SH-SY5Y (cell line): Measurements from ENCODE around the gene IRF8.

Experiments used
- GATA2 ChIP-seq: IDR thresholded peaks from 2 replicates; pipeline ENCODE4 v1.6.1; 2011; ENCODE audit warnings: mild to moderate bottlenecking, low read depth, low read length
- GATA3 ChIP-seq: IDR thresholded peaks from 2 replicates; pipeline ENCODE4 v1.6.1; 2011; ENCODE audit warnings: low read depth, mild to moderate bottlenecking, low read length, moderate library complexity

IRF8 gene

DNA sequence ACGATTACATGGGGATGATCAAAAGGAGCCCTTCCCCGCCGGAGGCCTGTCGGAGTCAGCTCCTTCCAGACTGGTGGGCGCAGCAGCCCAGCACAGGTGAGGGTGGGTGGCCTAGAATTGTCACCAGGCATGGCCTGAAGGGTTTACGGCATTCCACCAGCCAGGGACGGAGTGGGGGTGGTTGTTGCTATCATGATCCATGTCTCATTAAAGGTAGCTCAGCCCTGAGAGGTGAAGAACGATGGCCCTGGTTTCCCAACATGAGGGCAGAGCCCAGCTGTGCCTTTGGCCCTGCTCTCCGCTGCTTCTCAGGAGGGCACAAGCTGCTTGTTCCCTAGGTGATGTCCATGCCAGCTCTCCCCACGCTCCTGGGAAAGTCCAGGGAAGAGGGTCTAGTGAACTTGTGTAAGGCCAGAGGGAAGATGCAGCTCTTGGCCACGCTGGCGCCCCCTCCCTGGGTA, 14.2 kb downstream of the IRF8 start:
- TF ChIP-seq GATA2 (no peak), GATA3 (no peak)

DNA sequence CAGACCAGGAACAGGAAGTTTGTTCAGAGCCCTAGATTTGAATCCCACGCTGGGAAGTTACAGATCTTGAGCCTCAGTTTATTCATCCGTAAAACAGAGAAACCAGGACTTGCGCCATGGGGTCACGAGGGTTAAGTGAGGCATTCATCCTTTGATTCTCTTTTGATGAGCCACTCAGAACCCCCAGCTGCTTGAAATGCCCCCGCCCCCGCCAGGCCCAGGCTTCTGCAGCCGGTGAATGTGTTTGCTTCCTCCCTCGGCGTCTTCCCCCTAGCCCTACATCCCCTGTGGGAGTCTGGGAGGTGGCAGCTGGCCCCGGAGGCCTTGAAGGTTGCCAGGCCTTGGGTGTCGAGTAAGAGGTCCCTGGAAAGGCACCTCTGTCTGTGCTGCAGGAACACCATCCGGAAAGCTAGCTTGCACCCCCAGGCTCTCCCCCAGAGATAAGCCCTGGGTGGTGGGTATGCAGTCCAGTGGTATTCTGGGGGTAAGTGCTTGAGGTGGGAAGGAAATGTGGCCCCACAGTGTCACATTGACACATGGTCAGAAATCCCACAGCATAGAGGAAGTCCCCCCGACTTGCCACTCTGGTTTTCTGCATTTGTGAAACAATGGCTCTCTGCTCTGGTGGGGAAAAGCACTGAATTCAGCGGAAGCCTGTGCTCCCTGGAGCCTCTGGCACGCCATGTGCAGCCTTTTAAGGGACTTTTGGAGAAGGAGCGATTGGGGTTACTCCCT, 14.9 kb downstream of the IRF8 start:
- TF ChIP-seq GATA3: no peak
- no peak for TF ChIP-seq GATA2

DNA sequence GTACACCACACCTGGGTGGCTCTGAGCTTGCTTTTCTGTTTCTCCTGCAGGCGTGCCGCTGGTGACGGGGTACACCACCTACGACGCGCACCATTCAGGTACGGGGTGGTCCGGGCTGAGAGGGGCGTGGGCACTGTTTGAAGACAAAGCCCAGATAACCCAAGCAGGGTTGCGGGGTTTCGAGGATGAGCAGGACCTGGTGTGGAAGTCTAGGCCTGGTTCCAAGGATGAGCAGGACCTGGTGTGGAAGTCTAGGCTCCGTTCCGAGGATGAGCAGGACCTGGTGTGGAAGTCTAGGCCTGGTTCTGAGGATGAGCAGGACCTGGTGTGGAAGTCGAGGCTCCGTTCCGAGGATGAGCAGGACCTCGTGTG, 15.4 kb downstream of the IRF8 start:
- TF ChIP-seq GATA3: no peak
- no peak for TF ChIP-seq GATA2

DNA sequence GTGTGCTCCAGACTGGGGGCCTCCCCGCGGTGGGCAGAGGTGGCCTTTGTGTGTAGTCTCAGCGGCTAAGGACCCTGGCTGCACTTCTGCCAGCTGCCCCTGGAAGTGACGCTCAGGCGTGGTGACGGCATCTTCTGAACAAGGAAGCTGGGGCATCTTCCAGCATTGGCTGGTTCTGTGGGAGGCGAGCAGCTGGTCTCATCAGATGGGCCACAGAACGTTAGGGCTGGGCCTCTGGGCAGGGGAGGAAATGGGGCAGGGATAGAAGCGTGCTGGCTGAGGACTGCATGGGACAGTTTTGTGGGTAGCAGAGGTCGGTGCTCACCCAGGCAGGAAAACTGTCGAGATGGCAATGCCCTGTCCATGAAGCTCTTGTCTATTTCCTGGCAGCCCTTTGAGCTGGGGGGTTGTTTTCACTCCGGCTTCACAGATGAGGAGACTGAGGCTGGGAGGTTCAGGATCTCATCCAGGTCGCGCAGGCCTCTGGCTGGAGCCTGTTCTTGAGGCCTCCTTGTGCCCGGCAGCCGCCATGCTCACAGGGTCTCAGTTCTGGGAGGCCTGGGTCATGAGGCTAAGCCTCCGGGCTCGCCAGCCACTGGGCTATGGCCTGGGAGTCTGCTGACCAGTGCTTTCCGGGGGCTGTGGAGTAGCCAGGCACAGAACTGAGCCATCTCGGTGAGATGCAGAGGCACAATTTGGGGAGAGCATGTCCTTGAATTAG, 16.3 kb downstream of the IRF8 start:
- no peak for TF ChIP-seq GATA2
- TF ChIP-seq GATA3: no peak

DNA sequence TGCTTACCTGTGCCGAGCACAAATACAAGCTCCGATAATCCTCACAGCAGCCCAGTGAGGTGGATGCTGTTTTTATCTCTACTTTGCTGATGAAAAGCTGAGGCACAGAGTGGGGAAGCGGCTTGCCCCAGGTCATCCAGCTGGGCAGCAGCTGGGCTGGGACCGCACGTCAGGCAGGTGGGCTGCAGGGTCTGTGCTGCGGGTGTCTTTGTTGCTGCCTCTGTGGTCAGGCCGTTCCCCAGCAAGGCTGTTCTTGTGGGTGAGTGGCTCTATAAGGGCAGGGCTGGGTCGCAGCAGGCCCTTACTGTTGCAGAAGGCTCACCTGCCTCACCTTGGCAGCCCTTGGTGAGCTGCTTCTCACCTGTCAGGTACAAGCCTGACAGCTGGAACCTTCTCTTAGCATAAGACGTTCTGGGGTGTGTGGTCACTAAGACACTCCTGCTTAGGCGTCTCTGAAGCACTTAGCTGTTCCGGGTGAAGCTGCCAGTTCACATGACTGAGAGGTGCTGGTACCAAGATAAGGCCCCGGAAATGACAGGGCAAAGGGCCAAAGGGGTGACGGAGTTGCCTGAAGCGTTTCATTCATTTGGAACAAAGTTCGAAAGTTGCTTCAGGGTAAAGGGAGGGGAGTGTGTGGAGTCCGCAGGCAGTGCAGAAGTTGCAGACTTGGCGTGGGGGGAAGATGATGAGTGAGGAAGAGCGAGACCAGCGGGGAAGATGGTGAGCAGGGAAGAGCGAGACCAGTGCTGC, 17.4 kb downstream of the IRF8 start:
- TF ChIP-seq GATA2: no peak
- no peak for TF ChIP-seq GATA3

DNA sequence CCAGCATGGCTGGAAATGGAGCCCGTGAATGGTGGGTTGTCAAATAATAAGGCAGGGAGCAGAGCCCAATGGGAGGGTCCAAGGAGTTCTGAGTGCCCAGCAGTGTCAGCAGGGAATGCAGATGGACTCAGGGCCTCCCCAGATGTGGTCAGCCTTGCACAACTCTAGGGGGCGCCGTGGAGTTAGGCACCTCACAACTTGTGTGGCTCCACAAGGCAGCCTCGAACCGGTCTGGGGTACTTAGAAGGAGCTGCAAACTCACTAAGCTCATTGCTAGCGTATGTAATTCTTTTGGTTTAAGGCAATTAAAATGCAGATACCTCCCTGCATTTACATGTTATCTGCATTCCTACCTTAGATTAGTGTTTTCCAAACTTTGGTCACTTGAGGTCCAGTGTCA, 18.1 kb downstream of the IRF8 start:
- TF ChIP-seq GATA3 (no peak), GATA2 (no peak)

DNA sequence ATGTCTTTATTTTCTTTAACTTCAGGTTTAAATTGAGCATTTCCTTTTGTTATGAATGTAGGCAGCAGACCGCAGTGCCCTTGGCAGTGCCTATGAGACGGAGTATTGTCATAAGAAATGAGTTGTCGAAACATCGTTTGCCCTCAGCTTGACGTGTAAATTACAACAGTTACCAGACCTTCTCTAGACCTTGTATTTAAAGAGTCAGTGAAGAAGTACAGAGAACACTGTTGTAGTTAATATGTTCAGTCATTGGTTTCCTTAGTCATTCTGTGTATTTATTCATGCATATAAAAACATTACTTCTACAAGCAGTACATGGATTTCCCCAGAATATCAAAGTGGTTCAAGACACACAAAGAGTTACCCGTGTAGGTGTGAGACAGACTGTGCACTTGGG, 19.0 kb downstream of the IRF8 start:
- TF ChIP-seq GATA3: no peak
- no peak for TF ChIP-seq GATA2

DNA sequence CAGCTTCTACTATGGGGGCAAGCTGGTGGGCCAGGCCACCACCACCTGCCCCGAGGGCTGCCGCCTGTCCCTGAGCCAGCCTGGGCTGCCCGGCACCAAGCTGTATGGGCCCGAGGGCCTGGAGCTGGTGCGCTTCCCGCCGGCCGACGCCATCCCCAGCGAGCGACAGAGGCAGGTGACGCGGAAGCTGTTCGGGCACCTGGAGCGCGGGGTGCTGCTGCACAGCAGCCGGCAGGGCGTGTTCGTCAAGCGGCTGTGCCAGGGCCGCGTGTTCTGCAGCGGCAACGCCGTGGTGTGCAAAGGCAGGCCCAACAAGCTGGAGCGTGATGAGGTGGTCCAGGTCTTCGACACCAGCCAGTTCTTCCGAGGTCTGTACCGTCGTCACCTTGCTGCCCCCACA, 19.5 kb downstream of the IRF8 start:
- TF ChIP-seq GATA3: no peak
- no peak for TF ChIP-seq GATA2

DNA sequence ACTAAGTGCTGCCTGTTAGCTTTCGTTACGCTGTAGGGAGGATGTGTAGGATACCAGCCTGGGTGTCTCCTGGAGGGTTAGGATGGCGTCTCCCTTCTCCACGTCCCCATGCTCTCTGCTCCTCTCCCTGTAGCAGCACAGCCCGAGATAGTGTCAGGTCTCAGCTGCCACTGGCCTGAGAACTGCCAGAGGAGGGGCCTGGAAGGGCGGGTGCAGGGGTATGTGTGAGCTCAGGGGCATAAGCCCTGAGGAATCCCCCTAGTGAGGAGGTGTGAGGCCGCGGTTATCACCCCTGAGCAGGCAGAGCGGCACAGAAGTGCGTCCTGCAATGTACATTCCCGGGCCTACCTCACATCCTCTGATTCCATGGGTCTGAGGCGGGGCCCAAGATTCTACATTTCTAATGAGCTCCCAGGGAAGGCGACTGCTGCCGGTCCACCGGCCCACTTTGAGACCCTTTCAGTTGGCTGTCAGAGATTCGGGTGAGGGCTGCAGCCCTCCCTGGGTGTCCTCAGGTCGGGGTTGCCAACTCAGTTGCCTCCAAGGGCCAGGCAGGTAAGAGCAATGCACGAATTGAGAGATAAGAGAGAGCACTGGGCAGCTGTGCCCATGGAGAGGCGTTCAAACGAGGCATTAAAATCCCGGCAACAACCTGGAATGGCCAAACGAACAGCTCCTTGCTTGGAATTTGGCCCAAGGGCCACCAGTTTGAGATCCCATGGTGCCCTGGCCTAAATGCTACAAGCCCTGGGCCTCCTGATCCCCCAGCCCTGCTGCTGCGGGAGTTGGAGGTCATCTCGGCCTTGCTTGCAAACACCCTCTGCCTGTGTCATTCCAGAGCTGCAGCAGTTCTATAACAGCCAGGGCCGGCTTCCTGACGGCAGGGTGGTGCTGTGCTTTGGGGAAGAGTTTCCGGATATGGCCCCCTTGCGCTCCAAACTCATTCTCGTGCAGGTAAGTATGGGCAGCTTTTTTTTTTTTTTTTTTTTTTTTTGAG, 20.6 kb downstream of the IRF8 start:
- TF ChIP-seq GATA2 (no peak), GATA3 (no peak)

DNA sequence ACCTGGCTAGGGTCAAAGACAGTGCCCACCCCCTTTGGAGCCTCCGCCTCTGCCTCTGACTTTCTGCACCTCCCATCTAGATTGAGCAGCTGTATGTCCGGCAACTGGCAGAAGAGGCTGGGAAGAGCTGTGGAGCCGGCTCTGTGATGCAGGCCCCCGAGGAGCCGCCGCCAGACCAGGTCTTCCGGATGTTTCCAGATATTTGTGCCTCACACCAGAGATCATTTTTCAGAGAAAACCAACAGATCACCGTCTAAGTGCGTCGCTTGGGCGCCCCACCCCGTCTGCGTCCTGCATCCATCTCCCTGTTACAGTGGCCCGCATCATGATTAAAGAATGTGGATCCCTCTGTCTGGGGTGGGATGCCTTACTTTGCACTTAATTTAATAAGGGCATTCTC, 22.1 kb downstream of the IRF8 start:
- TF ChIP-seq GATA3: no peak
- TF ChIP-seq GATA2: no peak

DNA sequence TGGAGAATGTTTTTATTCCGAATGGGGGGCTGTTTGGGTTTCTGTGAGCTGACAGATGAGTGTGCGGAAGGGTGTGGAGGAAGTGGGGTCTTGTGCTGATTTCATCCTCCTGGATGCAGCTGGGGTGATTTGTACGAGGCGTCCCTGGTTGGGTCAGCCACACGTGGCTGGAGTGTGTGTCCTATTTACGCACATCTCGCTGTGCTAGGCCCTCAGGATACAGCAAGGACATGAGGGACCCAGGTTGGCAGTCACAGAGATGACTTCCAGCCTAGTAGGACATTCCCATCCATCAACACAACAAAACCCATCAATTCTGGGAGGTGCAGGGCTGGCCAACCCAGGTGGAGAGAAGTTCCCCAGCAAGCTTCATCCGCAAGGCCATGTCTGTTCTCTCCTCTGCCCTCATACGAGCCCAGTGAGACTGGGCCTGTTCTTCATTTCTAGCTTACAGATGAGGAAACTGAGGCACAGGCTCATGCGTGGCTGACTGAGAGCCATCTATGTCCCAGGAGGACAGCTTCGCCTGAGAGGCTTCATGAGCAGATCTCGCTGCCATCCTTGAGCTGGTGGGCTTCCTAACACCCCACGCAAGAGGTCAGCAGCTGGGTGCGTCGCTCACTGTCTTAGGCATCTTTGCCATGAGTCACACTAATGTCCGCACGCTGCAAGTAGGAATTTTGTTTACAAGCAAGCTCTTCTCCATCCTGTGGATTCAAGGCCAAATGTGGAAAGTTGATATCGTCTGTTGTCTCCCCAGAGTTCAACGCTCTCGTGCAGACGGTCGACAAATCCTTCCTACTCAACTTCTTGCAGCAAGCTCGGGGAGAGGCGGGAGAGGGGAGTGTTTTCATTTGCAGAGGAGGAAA, 24.4 kb downstream of the IRF8 start:
- TF ChIP-seq GATA2 (no peak), GATA3 (no peak)

DNA sequence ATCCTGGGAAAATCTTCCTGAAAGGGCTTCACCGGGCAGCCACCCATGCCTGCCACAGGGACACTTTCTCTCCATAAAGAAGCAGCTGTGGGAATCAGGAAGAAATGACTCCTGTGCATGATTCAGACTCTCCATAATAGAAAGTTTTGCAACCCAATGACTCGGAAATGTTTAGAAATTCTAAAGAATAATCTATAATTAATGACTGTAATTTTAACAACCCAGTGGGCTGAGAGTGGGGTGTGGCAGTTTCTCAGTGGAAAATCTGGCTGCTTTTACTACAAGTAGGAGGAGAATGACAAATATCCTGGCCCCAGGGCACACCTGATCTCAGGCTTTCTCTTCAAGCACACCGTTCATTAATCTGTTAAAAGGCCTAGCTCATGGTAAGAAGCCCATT, 25.7 kb downstream of the IRF8 start:
- TF ChIP-seq GATA3: no peak
- TF ChIP-seq GATA2: no peak

DNA sequence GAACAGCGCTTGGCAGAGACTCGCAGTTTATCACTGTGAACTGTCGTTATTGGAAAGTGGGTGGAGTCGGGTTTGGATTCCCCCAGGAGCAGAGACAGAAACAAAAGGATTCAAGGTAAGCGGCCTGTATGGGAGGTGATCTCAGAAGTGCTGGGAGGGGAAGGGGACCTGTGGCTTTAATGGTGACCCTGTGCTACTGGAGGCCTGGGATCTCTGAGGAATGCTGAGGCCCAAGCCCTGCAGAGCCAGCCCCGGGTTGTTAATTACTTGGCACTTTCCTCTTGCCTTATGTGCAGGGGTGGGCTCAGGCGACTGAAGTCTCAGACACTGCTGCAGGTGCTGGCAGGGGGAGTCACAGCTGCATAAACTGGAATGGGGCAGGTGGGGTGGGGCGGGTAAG, 27.4 kb downstream of the IRF8 start:
- TF ChIP-seq GATA2: no peak
- TF ChIP-seq GATA3: no peak

DNA sequence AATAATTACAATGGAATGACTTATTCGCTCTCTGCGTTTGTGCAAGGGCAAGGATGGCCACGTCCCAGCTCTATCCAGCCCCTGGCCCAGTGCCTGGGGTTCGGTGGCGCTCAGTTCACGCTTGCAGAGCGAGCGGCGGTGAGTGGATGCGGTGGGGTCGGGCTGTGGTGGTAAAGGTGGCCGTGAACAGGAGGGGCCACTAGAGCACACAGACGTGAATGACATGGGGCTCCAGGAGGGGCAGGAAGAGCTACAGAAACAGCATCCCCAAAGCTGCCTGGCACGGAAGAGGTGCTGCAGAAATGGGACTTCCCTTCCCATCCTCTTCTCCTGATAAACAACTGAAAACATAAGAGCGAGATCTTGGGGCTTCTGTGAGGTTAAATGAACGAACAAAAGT, 28.4 kb downstream of the IRF8 start:
- TF ChIP-seq GATA2 (no peak), GATA3 (no peak)

DNA sequence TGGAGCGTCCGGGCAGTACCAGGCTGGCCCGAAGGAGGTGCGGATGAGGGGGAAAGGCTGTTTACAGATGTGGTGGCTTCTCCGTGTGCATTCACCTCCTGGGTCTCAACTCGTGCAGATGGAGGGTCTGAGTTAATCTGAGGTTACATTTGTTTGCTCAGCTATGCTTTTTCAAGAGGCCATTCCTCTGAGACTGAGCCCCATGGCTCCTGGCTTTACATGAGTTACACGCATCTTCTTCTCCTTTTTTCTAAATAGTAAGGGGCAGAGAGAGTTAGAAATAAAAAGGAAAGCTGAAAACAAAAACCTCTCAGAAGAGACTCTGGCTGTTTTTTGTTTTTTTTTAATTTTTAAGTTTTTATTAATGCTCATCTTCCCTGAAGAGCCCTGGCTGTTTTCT, 29.0 kb downstream of the IRF8 start:
- TF ChIP-seq GATA3 (no peak), GATA2 (no peak)
